SK-N-SH treated with all-trans-retinoic acid at 6 μM for 48 hours (cell line): ENCODE measurements around the gene NT5DC1.

Experiments used
- ATAC-seq: fragments of 200-7000 bp; cut with Tn5 transposase; 3 replicates; pipeline ENCODE4 v1.9.1; 2020; ENCODE audit warnings: mild to moderate bottlenecking, moderate library complexity
- ARNTL ChIP-seq: fragments of 450-650 bp; formaldehyde crosslinking; IDR thresholded peaks from 2 replicates; pipeline ENCODE4 v1.5.0; 2020; ENCODE audit warnings: low read depth, mild to moderate bottlenecking, moderate library complexity, borderline replicate concordance
- BACH2 ChIP-seq: fragments of 250-450 bp; sonication (Bioruptor Pico); IDR thresholded peaks from 2 replicates; pipeline ENCODE4 v1.9.0; 2021; ENCODE audit warnings: mild to moderate bottlenecking, borderline replicate concordance
- CSDC2 ChIP-seq: fragments of 250-450 bp; sonication (Bioruptor Pico); IDR thresholded peaks from 2 replicates; pipeline ENCODE4 v1.5.0; 2020; ENCODE audit warnings: mild to moderate bottlenecking, moderate library complexity
- CSRNP3 ChIP-seq: fragments of 250-450 bp; sonication (Bioruptor Pico); IDR thresholded peaks from 2 replicates; pipeline ENCODE4 v1.5.1; 2021; ENCODE audit warnings: mild to moderate bottlenecking, moderate library complexity
- ESRRG ChIP-seq: fragments of 250-450 bp; sonication (Bioruptor Pico); IDR thresholded peaks from 2 replicates; pipeline ENCODE4 v1.6.1; 2021; ENCODE audit warnings: mild to moderate bottlenecking
- GLIS3 ChIP-seq: fragments of 250-450 bp; sonication (Bioruptor Pico); IDR thresholded peaks from 2 replicates; pipeline ENCODE4 v1.5.0; 2020; ENCODE audit warnings: mild to moderate bottlenecking, moderate library complexity
- ISL1 ChIP-seq: fragments of 250-450 bp; sonication (Bioruptor Pico); IDR thresholded peaks from 2 replicates; pipeline ENCODE4 v2.1.2; 2022; ENCODE audit warnings: mild to moderate bottlenecking, moderate library complexity
- OSR1 ChIP-seq: fragments of 250-450 bp; sonication (Bioruptor Pico); IDR thresholded peaks from 2 replicates; pipeline ENCODE4 v1.8.0; 2022; ENCODE audit warnings: moderate library complexity, mild to moderate bottlenecking, inconsistent platforms
- POU6F1 ChIP-seq: fragments of 250-450 bp; sonication (Bioruptor Pico); IDR thresholded peaks from 2 replicates; pipeline ENCODE4 v1.8.0; 2021; ENCODE audit warnings: low read depth, mild to moderate bottlenecking, moderate library complexity, borderline replicate concordance
- PPARA ChIP-seq: fragments of 250-450 bp; sonication (Bioruptor Pico); IDR thresholded peaks from 2 replicates; pipeline ENCODE4 v1.5.0; 2020; ENCODE audit warnings: mild to moderate bottlenecking, borderline replicate concordance
- RARB ChIP-seq: fragments of 250-450 bp; sonication (Bioruptor Pico); IDR thresholded peaks from 2 replicates; pipeline ENCODE4 v1.8.0; 2021; ENCODE audit warnings: mild to moderate bottlenecking, moderate library complexity
- SNAI2 ChIP-seq: fragments of 250-450 bp; sonication (Bioruptor Pico); IDR thresholded peaks from 2 replicates; pipeline ENCODE4 v1.5.0; 2020; ENCODE audit warnings: mild to moderate bottlenecking, moderate library complexity
- TCF4 ChIP-seq: fragments of 250-450 bp; sonication (Bioruptor Pico); IDR thresholded peaks from 2 replicates; pipeline ENCODE4 v1.8.0; 2021; ENCODE audit warnings: mild to moderate bottlenecking, moderate library complexity, borderline replicate concordance
- TOX ChIP-seq: fragments of 250-450 bp; sonication (Bioruptor Pico); IDR thresholded peaks from 2 replicates; pipeline ENCODE4 v1.8.0; 2021; ENCODE audit warnings: mild to moderate bottlenecking, moderate library complexity, borderline replicate concordance
- ZC3H10 ChIP-seq: fragments of 250-450 bp; sonication (Bioruptor Pico); IDR thresholded peaks from 2 replicates; pipeline ENCODE4 v1.5.1; 2021; ENCODE audit warnings: mild to moderate bottlenecking, moderate library complexity
- ZFP3 ChIP-seq: fragments of 250-450 bp; sonication (Bioruptor Pico); IDR thresholded peaks from 2 replicates; pipeline ENCODE4 v1.5.0; 2020; ENCODE audit warnings: mild to moderate bottlenecking, moderate library complexity
- ZFP30 ChIP-seq: fragments of 450-650 bp; formaldehyde crosslinking; IDR thresholded peaks from 2 replicates; pipeline ENCODE4 v1.5.0; 2022; ENCODE audit warnings: mild to moderate bottlenecking, moderate library complexity
- ZNF565 ChIP-seq: fragments of 450-650 bp; formaldehyde crosslinking; conservative IDR thresholded peaks from 2 replicates; pipeline ENCODE4 v1.5.0; 2020; ENCODE audit warnings: low read depth, mild to moderate bottlenecking, moderate library complexity
- ZNF70 ChIP-seq: fragments of 450-650 bp; formaldehyde crosslinking; IDR thresholded peaks from 2 replicates; pipeline ENCODE4 v1.5.0; 2020; ENCODE audit warnings: mild to moderate bottlenecking, moderate library complexity
- ZNF8 ChIP-seq: fragments of 450-650 bp; formaldehyde crosslinking; IDR thresholded peaks from 2 replicates; pipeline ENCODE4 v1.5.0; 2020; ENCODE audit warnings: mild to moderate bottlenecking, moderate library complexity
- TF ChIP-seq, protein P1 (sequence below): fragments of 250-450 bp; sonication (Bioruptor Pico); IDR thresholded peaks from 2 replicates; pipeline ENCODE4 v1.5.1; 2020; ENCODE audit warnings: low read depth, mild to moderate bottlenecking, moderate library complexity
- TF ChIP-seq, protein P2 (sequence below): fragments of 250-450 bp; sonication (Bioruptor Pico); IDR thresholded peaks from 2 replicates; pipeline ENCODE4 v1.8.0; 2020; ENCODE audit warnings: mild to moderate bottlenecking, moderate library complexity, borderline replicate concordance
- TF ChIP-seq, protein P3 (sequence below): fragments of 250-450 bp; sonication (Bioruptor Pico); IDR thresholded peaks from 2 replicates; pipeline ENCODE4 v1.5.0; 2020; ENCODE audit warnings: mild to moderate bottlenecking, moderate library complexity

The NT5DC1 gene

DNA sequence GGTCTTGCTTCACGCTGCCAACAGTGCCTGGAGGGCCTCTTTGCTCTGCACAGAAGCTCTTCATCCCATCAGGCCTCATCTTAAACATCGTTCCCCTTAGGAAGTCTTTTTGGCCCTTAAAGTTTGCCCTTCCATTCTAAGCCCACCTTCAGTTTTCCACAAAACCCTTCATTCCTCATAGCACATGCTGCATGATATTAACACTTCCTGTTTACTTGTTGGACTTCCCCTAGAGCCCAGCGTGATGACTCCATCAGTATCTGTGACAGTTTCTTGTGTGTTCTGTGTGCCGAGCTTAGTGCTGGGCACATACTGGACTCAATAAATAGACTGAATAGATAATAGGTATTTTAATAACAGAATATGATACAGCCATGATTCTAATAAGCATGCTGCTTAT is 2.2 kb downstream of the NT5DC1 start (continued):
- no peak for TF ChIP-seq POU6F1 (CRISPR knock-in tag)
- TF ChIP-seq ZFP3 (CRISPR knock-in tag): no peak

- TF ChIP-seq ZC3H10 (CRISPR knock-in tag) (no peak), ESRRG (no peak), ARNTL (CRISPR knock-in tag) (no peak), ISL1 (CRISPR knock-in tag) (no peak), POU6F1 (CRISPR knock-in tag) (no peak), ZFP30 (CRISPR knock-in tag) (no peak), TOX (no peak), TCF4 (CRISPR knock-in tag) (no peak), RARB (CRISPR knock-in tag) (no peak), ZNF70 (no peak), BACH2 (no peak), ZNF565 (CRISPR knock-in tag) (no peak), ZNF8 (CRISPR knock-in tag) (no peak), PPARA (CRISPR knock-in tag) (no peak), ZFP3 (CRISPR knock-in tag) (no peak), GLIS3 (no peak), OSR1 (CRISPR knock-in tag) (no peak)
- TF ChIP-seq, protein P1, sequence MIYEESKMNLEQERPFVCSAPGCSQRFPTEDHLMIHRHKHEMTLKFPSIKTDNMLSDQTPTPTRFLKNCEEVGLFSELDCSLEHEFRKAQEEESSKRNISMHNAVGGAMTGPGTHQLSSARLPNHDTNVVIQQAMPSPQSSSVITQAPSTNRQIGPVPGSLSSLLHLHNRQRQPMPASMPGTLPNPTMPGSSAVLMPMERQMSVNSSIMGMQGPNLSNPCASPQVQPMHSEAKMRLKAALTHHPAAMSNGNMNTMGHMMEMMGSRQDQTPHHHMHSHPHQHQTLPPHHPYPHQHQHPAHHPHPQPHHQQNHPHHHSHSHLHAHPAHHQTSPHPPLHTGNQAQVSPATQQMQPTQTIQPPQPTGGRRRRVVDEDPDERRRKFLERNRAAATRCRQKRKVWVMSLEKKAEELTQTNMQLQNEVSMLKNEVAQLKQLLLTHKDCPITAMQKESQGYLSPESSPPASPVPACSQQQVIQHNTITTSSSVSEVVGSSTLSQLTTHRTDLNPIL: no peak
- TF ChIP-seq, protein P2, sequence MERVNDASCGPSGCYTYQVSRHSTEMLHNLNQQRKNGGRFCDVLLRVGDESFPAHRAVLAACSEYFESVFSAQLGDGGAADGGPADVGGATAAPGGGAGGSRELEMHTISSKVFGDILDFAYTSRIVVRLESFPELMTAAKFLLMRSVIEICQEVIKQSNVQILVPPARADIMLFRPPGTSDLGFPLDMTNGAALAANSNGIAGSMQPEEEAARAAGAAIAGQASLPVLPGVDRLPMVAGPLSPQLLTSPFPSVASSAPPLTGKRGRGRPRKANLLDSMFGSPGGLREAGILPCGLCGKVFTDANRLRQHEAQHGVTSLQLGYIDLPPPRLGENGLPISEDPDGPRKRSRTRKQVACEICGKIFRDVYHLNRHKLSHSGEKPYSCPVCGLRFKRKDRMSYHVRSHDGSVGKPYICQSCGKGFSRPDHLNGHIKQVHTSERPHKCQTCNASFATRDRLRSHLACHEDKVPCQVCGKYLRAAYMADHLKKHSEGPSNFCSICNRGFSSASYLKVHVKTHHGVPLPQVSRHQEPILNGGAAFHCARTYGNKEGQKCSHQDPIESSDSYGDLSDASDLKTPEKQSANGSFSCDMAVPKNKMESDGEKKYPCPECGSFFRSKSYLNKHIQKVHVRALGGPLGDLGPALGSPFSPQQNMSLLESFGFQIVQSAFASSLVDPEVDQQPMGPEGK (CRISPR knock-in tag): no peak
- TF ChIP-seq, protein P3, sequence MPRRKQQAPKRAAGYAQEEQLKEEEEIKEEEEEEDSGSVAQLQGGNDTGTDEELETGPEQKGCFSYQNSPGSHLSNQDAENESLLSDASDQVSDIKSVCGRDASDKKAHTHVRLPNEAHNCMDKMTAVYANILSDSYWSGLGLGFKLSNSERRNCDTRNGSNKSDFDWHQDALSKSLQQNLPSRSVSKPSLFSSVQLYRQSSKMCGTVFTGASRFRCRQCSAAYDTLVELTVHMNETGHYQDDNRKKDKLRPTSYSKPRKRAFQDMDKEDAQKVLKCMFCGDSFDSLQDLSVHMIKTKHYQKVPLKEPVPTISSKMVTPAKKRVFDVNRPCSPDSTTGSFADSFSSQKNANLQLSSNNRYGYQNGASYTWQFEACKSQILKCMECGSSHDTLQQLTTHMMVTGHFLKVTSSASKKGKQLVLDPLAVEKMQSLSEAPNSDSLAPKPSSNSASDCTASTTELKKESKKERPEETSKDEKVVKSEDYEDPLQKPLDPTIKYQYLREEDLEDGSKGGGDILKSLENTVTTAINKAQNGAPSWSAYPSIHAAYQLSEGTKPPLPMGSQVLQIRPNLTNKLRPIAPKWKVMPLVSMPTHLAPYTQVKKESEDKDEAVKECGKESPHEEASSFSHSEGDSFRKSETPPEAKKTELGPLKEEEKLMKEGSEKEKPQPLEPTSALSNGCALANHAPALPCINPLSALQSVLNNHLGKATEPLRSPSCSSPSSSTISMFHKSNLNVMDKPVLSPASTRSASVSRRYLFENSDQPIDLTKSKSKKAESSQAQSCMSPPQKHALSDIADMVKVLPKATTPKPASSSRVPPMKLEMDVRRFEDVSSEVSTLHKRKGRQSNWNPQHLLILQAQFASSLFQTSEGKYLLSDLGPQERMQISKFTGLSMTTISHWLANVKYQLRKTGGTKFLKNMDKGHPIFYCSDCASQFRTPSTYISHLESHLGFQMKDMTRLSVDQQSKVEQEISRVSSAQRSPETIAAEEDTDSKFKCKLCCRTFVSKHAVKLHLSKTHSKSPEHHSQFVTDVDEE: no peak
- no peak for ATAC-seq
These were observed 4.0 kb downstream of the NT5DC1 start for GRCh38 chr6:116104636-116105035.

DNA sequence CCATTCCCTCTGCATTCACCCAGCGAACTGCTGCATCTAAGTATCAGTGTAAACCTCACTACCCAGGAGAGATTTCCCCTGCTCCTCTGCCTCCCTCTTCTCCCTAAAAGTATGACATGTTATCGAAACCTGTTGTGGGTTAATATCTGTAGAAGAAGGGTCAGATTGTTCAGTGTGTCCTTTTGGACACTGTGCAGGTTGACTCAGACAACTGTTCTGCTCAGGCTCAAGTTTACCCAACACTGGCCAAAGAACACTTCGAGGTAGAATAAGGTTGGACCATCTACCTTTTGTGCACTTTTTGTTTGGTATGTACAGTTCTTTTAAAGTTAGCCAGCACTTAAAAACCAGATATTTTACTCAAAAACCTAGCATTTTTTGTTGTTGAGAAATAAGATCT is 4.6 kb downstream of the NT5DC1 start:
- no peak for ATAC-seq
- TF ChIP-seq, protein P2 (CRISPR knock-in tag): no peak
- TF ChIP-seq ZNF8 (CRISPR knock-in tag) (no peak), OSR1 (CRISPR knock-in tag) (no peak), PPARA (CRISPR knock-in tag) (no peak), SNAI2 (CRISPR knock-in tag) (no peak), CSRNP3 (no peak), ZFP3 (CRISPR knock-in tag) (no peak), TOX (no peak), ISL1 (CRISPR knock-in tag) (no peak), ZNF70 (no peak), CSDC2 (CRISPR knock-in tag) (no peak), ESRRG (no peak), RARB (CRISPR knock-in tag) (no peak)
- TF ChIP-seq, protein P3: no peak
